ENCODE results near the gene MPZL2.
A peak's percentile ranks its signal among the peaks of the same experiment; 100 is the strongest.

Gene MPZL2

GRCh38 chr11:118258410-118258809 is 5.7 kb downstream of the MPZL2 start:
- FAIRE-seq (no peak), DNase-seq (ENCODE audit: insufficient read length, low spot score) (no peak)
- no peak for TF ChIP-seq CTCF (IDR thresholded peaks at IDR 0.05; ENCODE audit: insufficient read depth, missing control alignments)

- no peak for DNase-seq (ENCODE audit: insufficient read length, low spot score)
- TF ChIP-seq CTCF (IDR thresholded peaks at IDR 0.05; ENCODE audit: insufficient read depth, missing control alignments): no peak
- FAIRE-seq: peak; percentile 32
Observed at GRCh38 chr11:118252688-118253087, 11.4 kb downstream of the MPZL2 start.

GRCh38 chr11:118251858-118252652 is 12.0 kb downstream of the MPZL2 start, which contains the start of gene MPZL3:
Gene MPZL3, minus strand, starts transcription at chr11:118252365. Its CDS starts 71 bp downstream, at chr11:118252294.
- peak; percentile 29 for DNase-seq (ENCODE audit: insufficient read length, low spot score)
- TF ChIP-seq CTCF (IDR thresholded peaks at IDR 0.05; ENCODE audit: insufficient read depth, missing control alignments): no peak
- FAIRE-seq: peak; percentile 46

- FAIRE-seq: no peak
- no peak for TF ChIP-seq CTCF (IDR thresholded peaks at IDR 0.05; ENCODE audit: insufficient read depth, missing control alignments)
- DNase-seq (ENCODE audit: insufficient read length, low spot score): no peak
Observed at GRCh38 chr11:118247041-118247440, 17.1 kb downstream of the MPZL2 start.

GRCh38 chr11:118245936-118246562 is 18.0 kb downstream of the MPZL2 start:
- no peak for FAIRE-seq
- no peak for TF ChIP-seq CTCF (IDR thresholded peaks at IDR 0.05; ENCODE audit: insufficient read depth, missing control alignments)
- DNase-seq (ENCODE audit: insufficient read length, low spot score): no peak

GRCh38 chr11:118243993-118244762 is 19.9 kb downstream of the MPZL2 start:
- no peak for DNase-seq (ENCODE audit: insufficient read length, low spot score)
- no peak for TF ChIP-seq CTCF (IDR thresholded peaks at IDR 0.05; ENCODE audit: insufficient read depth, missing control alignments)
- no peak for FAIRE-seq

All from D721Med (cell line).